Smooth muscle cell (in vitro differentiated cells): ENCODE results near the gene KLHL12. TPM values are rescaled to one million over a fixed set of nuclear protein-coding genes. Genes with fewer than 3 reads are reported as not detected.
"Not testable (repeated sequence)": the region's sequence is repeated elsewhere in the genome, so short reads cannot be mapped to it uniquely, and the experiment has no call there.

Experiments
- DNase-seq: peaks from one replicate; lab custom pipeline; 2025; ENCODE audit not compliant: unreplicated experiment; lab: John Stamatoyannopoulos, UW
- H2AFZ ChIP-seq: fragments of 200-600 bp; sonication (generic); 2 replicates; pipeline ENCODE4 v1.6.0; 2016; ENCODE audit warnings: antibody characterized with exemption, low read depth, mild to moderate bottlenecking
- H3F3A ChIP-seq: fragments of 200-600 bp; sonication (generic); 2 replicates; pipeline ENCODE4 v1.6.0; 2017; ENCODE audit warnings: antibody characterized with exemption, low read depth
- H3K27ac ChIP-seq: fragments of 200-600 bp; sonication (generic); 2 replicates; pipeline ENCODE4 v1.5.1; 2016; ENCODE audit warnings: low read depth, mild to moderate bottlenecking
- H3K27me3 ChIP-seq: fragments of 200-600 bp; sonication (generic); 2 replicates; pipeline ENCODE4 v1.6.1; 2016; ENCODE audit warnings: low read depth, mild to moderate bottlenecking
- H3K36me3 ChIP-seq: fragments of 200-600 bp; sonication (generic); 2 replicates; pipeline ENCODE4 v1.5.1; 2016; ENCODE audit warnings: low read depth
- H3K4me1 ChIP-seq: fragments of 200-600 bp; sonication (generic); 2 replicates; pipeline ENCODE4 v1.5.1; 2016; ENCODE audit warnings: low read depth
- H3K4me2 ChIP-seq: fragments of 200-600 bp; sonication (generic); 2 replicates; pipeline ENCODE4 v1.6.0; 2016; ENCODE audit warnings: mild to moderate bottlenecking
- H3K4me3 ChIP-seq: fragments of 200-600 bp; sonication (generic); 2 replicates; pipeline ENCODE4 v1.5.1; 2016; ENCODE audit warnings: mild to moderate bottlenecking
- H3K79me2 ChIP-seq: fragments of 200-600 bp; sonication (generic); 2 replicates; pipeline ENCODE4 v1.6.0; 2016; ENCODE audit warnings: low read depth, mild to moderate bottlenecking
- H3K9ac ChIP-seq: fragments of 200-600 bp; sonication (generic); 2 replicates; pipeline ENCODE4 v1.6.0; 2016; ENCODE audit warnings: low read depth
- H3K9me3 ChIP-seq: fragments of 200-600 bp; sonication (generic); replicated peaks from 2 replicates; pipeline ENCODE4 v1.5.1; 2016; ENCODE audit warnings: low read depth
- H4K20me1 ChIP-seq: fragments of 200-600 bp; sonication (generic); 2 replicates; pipeline ENCODE4 v1.6.0; 2016; ENCODE audit warnings: low read depth
- WGBS: methylation state at CpG from one replicate; pipeline ENCODE4 v1.1.7; 2016; ENCODE audit warnings: low lambda C conversion rate; 5-methylcytosine and 5-hydroxymethylcytosine counted together
- polyA plus RNA-seq: library from polyadenylated mRNA; unstranded; fragments of >200 nt; fragmentation: Nextera tagmentation; extraction: Ambion mirVana; gene quantifications from 2 replicates; pipeline ENCODE4 v1.2.1, GENCODE V29; 2016
- total RNA-seq: library from RNA; depleted of rRNA; stranded (reverse); fragments of >200 nt; gene quantifications from 2 replicates; pipeline ENCODE4 v1.2.3, GENCODE V29; 2014
- TF ChIP-seq, protein P1 (sequence below): fragments of 200-600 bp; sonication (generic); IDR thresholded peaks from 2 replicates; pipeline ENCODE4 v1.5.1; 2017; ENCODE audit warnings: borderline replicate concordance, mild to moderate bottlenecking, antibody characterized with exemption; ENCODE audit not compliant: insufficient read depth, poor library complexity, severe bottlenecking

The KLHL12 gene
- total and polyA plus RNA-seq, 2 experiments from 2014 or later: 19.0 to 22.7 TPM

DNA sequence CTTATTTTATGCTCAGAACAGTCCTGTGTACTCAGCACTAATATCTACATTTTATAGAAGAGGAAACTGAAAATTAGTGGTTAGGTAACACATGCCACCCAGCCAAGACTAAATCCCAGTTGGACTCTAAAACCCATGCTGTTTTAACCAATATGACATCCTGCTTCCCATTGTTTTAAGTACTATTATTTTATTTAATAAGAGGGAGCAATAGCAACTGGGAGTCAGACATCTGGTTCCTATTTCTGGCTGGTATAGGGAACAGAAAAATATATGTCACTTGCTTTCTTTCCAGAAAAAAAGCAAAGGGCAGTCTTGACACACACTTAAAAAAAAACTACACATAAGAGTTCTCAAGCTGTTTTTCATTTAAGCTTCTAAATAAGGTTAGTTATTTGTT lies 11.9 kb downstream of the KLHL12 start:
- no peaks in the 10 kb centered on the region for H3K27me3 ChIP-seq
- H2AFZ ChIP-seq: no peak overlapping the region
- H3K4me3 ChIP-seq: no peak overlapping the region
- no peaks in the 10 kb centered on the region for H4K20me1 ChIP-seq
- no peak overlapping the region for H3K4me2 ChIP-seq
- H3F3A ChIP-seq: no peaks in the 10 kb centered on the region
- no peaks in the 10 kb centered on the region for H3K79me2 ChIP-seq
- H3K4me1 ChIP-seq: no peaks in the 10 kb centered on the region
- H3K36me3 ChIP-seq: peaks cover 31% of the 10 kb centered on the region
- TF ChIP-seq, protein P1, sequence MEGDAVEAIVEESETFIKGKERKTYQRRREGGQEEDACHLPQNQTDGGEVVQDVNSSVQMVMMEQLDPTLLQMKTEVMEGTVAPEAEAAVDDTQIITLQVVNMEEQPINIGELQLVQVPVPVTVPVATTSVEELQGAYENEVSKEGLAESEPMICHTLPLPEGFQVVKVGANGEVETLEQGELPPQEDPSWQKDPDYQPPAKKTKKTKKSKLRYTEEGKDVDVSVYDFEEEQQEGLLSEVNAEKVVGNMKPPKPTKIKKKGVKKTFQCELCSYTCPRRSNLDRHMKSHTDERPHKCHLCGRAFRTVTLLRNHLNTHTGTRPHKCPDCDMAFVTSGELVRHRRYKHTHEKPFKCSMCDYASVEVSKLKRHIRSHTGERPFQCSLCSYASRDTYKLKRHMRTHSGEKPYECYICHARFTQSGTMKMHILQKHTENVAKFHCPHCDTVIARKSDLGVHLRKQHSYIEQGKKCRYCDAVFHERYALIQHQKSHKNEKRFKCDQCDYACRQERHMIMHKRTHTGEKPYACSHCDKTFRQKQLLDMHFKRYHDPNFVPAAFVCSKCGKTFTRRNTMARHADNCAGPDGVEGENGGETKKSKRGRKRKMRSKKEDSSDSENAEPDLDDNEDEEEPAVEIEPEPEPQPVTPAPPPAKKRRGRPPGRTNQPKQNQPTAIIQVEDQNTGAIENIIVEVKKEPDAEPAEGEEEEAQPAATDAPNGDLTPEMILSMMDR: no peak
- H3K9me3 ChIP-seq: no peaks in the 10 kb centered on the region
- no peak overlapping the region for H3K9ac ChIP-seq
- no peak for DNase-seq
- no peak overlapping the region for H3K27ac ChIP-seq

- H3F3A ChIP-seq, H4K20me1 ChIP-seq, H3K9me3 ChIP-seq, H3K27ac ChIP-seq, DNase-seq, H3K4me2 ChIP-seq, H3K4me1 ChIP-seq, H3K9ac ChIP-seq, H3K79me2 ChIP-seq, H3K4me3 ChIP-seq, H2AFZ ChIP-seq, H3K27me3 ChIP-seq: not testable (repeated sequence)
- peaks cover 37% of the 10 kb centered on the region for H3K36me3 ChIP-seq
- 99% methylated on average over 4 of the region's 4 CpGs for WGBS
These were observed 14.6 kb downstream of the KLHL12 start for GRCh38 chr1:202912476-202912875.

DNA sequence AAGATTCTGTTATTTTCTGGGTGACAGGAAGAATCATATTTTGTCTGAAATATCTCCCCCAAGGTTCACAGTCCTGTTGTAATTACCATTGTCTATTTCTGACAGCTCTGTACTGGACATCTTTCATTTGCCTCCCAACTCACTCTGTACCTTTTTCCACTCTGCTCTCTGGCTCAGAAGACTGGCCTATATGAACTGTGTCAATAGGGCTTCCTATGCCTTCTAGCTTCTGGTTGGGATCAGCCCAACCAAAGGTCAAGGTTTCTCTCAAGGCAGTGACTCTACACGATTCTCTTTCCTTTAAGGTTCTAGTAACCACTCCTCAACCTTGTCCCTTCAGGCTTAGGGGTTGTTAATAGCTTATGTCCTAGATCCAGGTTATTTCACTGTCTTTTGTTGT lies 17.5 kb downstream of the KLHL12 start:
- H3K27ac ChIP-seq: no peak overlapping the region
- H3K79me2 ChIP-seq: no peaks in the 10 kb centered on the region
- no peak overlapping the region for H2AFZ ChIP-seq
- no peak for DNase-seq
- no peaks in the 10 kb centered on the region for H3K27me3 ChIP-seq
- TF ChIP-seq, protein P1: no peak
- no peak overlapping the region for H3K4me2 ChIP-seq
- H3K4me1 ChIP-seq: no peaks in the 10 kb centered on the region
- H3K9me3 ChIP-seq: no peaks in the 10 kb centered on the region
- H3K4me3 ChIP-seq: no peak overlapping the region
- WGBS: 94% methylated on average over 1 of the region's 1 CpG
- no peaks in the 10 kb centered on the region for H4K20me1 ChIP-seq
- H3K36me3 ChIP-seq: peaks cover 23% of the 10 kb centered on the region
- no peak overlapping the region for H3K9ac ChIP-seq
- H3F3A ChIP-seq: no peaks in the 10 kb centered on the region

GRCh38 chr1:202908998-202909397 lies 18.0 kb downstream of the KLHL12 start:
- no peak overlapping the region for H2AFZ ChIP-seq
- H3K9me3 ChIP-seq: no peaks in the 10 kb centered on the region
- no peaks in the 10 kb centered on the region for H4K20me1 ChIP-seq
- no peaks in the 10 kb centered on the region for H3F3A ChIP-seq
- no peak overlapping the region for H3K4me3 ChIP-seq
- no peak overlapping the region for H3K4me2 ChIP-seq
- TF ChIP-seq, protein P1: no peak
- H3K4me1 ChIP-seq: no peaks in the 10 kb centered on the region
- WGBS: 98% methylated on average over 6 of the region's 6 CpGs
- no peaks in the 10 kb centered on the region for H3K79me2 ChIP-seq
- no peaks in the 10 kb centered on the region for H3K27me3 ChIP-seq
- H3K27ac ChIP-seq: no peak overlapping the region
- peaks cover 23% of the 10 kb centered on the region for H3K36me3 ChIP-seq
- H3K9ac ChIP-seq: no peak overlapping the region
- DNase-seq: no peak
